Left forelimb (tissue), 1 donor: ENCODE measurements around the gene TTC27.

Experiments used
- DNase-seq: peaks from one replicate; pipeline ENCODE4 v3.0.0-alpha.2; 2018; ENCODE audit warnings: low spot score

TTC27 gene

GRCh38 chr2:32668254-32668653 is 40.4 kb downstream of the TTC27 start:
- DNase-seq, result no peak

- DNase-seq, result no peak
Observed at GRCh38 chr2:32671885-32672533, 44.2 kb downstream of the TTC27 start.

DNA sequence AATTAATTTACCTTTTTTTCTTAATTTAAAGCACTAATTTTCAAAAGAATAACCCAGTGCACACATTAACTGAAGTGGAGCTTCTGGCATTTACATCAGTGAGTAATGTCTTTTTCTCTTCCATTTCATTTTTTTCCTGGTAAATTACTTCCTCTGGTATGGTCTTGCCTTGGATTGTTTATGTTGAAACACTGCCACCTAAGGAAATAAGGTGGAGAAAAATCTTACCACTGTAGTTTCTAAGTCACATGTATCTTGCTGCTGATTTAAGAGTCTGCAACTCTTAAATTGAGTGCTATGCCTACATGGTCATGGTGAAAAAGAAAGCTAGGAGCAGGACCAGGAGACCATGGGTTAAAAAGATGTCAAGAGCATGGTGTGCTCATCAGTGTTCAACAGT is 51.0 kb downstream of the TTC27 start:
- DNase-seq, result no peak

DNA sequence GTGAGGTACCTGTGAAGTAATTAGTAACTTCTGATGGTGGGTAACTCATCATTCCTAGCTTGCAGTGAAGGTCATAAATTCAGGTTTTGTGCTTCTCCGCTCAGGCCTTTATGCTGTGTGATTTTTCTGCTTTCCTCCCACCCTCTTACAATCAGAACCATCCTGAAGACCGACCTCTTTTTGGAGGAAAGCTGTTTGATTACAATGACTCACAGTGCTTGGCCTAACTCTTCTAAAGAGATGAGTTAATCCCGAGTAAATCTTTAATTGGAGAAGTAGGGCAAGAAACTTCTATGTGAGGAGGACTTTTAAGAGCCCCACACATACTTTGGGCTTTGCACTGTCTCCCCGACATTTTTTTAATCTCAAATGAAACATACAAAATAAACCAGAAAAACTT is 53.1 kb downstream of the TTC27 start:
- no peak for DNase-seq

- no peak for DNase-seq
Observed at GRCh38 chr2:32683520-32684086, 55.8 kb downstream of the TTC27 start.

- no peak for DNase-seq
Observed at GRCh38 chr2:32688541-32688940, 60.7 kb downstream of the TTC27 start.

- DNase-seq, result no peak
Observed at GRCh38 chr2:32691678-32692077, 63.8 kb downstream of the TTC27 start.

DNA sequence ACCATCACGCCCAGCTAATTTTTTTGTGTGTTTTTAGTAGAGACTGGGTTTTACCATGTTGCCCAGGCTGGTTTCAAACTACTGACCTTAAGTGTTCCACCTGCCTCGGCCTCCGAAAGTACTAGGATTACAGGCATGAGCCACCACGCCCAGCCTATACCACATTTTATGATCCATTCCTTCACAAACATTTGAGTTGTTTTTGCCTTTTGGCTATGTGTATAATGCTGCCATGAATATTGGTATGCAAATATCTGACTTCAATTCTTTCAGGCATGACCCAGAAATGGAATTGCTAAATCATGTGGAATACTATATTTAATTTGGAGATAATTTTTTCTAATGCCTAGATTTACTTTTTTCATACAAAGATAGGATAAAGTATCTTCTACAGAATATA is 68.6 kb downstream of the TTC27 start:
- no peak for DNase-seq

DNA sequence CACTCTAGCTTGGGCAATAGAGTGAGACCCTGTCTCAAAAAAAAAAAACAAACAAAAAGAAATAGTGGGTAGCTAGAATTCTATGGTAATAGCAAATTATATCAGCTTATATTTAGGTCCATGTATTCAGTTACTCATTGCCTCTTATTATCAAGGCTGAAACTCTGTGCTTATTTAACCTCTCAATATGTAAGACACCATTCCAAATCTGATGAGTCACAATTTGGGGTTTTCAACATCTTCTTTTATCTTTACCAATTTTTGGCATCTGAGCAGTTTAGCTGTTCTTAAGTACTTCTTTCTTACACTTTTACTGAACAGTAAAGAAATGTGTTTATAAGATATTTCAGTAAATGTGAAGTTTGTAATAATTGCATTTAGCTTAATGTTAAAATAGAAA is 69.3 kb downstream of the TTC27 start:
- DNase-seq, result no peak

- DNase-seq, result no peak
Observed at GRCh38 chr2:32699151-32699550, 71.3 kb downstream of the TTC27 start.

- no peak for DNase-seq
Observed at GRCh38 chr2:32701806-32702205, 74.0 kb downstream of the TTC27 start.

GRCh38 chr2:32702303-32703064 is 74.6 kb downstream of the TTC27 start:
- no peak for DNase-seq

- DNase-seq, result no peak
Observed at GRCh38 chr2:32706815-32707579, 79.1 kb downstream of the TTC27 start.

DNA sequence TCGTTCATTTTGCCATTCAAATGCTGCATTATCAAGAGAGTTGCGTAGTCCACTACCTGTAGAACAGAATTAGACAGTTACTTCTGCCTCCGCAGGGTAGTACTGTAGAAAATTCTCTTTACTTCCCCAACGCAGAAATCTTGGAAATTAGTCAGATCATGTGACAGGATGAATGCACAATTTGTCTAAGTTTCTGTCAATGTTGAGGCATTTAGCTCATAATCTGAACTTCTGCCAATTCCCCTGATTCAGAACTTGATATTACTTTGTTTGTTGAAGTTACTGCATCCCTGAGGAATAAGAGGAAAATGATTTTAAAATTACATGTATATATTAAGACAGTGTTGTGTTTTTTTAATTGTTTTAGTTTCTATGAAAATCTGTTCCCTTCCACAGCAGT is 83.4 kb downstream of the TTC27 start:
- DNase-seq, result no peak

GRCh38 chr2:32711908-32712501 is 84.2 kb downstream of the TTC27 start:
- no peak for DNase-seq

- no peak for DNase-seq
Observed at GRCh38 chr2:32712870-32713269, 85.0 kb downstream of the TTC27 start.

GRCh38 chr2:32714521-32714920 is 86.7 kb downstream of the TTC27 start:
- DNase-seq, result no peak

DNA sequence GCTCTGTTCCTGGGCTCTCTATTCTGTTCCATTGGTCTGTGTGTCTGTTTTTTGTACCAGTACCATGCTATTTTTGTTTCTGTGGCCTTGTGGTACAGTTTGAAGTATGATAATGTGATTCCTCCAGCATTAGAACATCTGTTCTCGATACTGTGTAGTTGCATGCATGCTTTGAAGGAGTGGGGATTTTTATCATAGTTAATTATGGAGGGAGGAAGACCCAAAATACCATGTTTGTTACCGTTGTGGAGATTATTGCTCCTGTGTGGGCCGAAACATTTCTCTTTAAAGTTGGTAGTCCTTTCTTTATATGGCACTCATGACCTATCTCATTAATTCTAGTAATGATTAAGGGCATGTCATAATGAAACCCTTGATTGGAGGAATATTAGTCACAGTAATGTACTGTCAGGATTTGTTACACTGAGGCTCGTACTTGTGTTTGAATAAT is 87.6 kb downstream of the TTC27 start:
- DNase-seq, result no peak

DNA sequence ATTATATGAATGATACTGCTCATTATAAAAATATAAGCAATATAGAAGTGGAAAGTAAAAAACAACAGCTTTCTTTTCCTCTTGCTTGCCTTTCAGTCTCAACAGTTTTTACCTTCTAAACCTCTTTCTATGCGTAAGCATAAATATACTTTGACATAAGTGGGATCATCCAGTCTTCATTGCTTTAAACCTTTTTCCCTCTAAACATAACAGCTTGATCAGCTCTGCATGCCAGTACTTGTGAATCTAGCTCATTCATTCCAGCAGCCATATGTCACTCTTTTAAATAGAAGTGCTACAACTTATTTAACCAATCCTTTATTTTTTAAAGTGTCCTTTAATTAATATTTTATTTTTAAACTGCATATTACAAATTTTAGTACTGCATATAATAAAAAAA is 88.1 kb downstream of the TTC27 start:
- DNase-seq, result no peak

- no peak for DNase-seq
Observed at GRCh38 chr2:32716598-32716997, 88.7 kb downstream of the TTC27 start.

GRCh38 chr2:32718752-32719151 is 90.9 kb downstream of the TTC27 start:
- DNase-seq, result no peak

DNA sequence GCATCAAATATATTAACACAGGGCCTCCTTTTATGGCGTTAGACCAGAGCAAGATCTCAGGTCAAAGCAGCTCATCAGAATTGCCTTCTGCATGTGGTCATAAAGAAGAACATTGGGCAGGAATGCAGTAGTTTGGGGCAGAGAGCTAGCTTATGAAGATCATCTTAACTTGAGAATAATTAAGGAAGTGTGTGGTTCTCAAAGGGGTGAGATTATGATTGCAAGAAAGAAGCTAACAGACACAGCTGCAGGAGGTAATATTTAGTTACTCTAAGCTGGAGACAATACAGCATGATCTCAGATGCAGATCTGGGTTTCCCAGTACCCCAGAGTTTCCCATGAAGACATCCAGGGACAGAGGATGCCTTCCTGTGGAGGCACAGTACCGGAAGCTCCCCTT is 91.6 kb downstream of the TTC27 start:
- DNase-seq, result no peak
